GM11168 (cell line): ENCODE data around the gene SLITRK1.

ENCODE experiments used
- in situ Hi-C: fragments of 300-500 bp; cut with MboI; formaldehyde crosslinking; loops from one replicate; pipeline ENCODE4 v1.12.0; 2022; ENCODE audit warnings: low sequenced_read_pairs; ENCODE audit not compliant: unreplicated experiment

SLITRK1 gene

GRCh38 chr13:83881917-83882605, at the start of gene SLITRK1:
Gene SLITRK1, minus strand, starts transcription at chr13:83882474. Its CDS starts 967 bp downstream, at chr13:83881507.
- in situ Hi-C loops = no loop called here

DNA sequence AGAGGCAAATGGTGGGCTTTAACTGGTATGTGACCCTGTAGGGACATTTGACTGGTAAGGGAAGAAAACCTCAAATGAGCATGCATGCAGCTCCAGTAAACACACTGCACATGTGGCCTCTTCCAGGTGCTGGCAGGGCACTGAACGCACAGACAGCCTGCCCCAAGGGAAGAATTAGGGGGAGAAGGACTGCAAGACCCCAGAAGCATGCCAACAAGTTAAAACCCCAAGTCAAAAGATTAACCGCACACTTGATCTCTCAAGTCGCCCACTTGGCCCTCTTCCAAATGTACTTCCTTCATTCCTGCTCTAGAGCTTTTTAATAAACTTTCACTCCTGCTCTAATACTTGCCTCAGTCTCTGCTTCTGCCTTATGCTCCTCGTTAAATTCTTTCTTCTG, 46.9 kb upstream of the SLITRK1 start:
- in situ Hi-C loops = no loop called here

GRCh38 chr13:83919775-83920174, 37.5 kb upstream of the SLITRK1 start:
- in situ Hi-C loops = no loop called here

DNA sequence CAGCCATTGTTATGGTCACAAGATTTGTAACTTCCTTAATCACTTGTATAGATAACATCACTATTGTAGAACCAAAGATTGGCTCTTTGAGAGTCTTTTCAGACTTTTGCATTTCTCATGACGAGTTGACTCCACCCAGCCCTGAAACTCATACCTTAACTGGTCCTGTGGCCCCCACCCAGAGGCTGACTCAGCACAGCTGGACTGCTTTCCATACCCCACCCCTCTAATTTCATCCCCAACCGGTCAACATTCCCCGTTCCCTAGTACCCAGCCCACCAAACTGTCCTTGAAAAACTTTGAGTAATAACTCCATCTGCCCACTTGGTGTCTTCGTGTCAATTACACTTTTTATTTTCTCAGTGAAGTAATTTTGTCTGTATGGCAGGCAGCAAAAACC, 32.1 kb upstream of the SLITRK1 start:
- in situ Hi-C loops = no loop called here

DNA sequence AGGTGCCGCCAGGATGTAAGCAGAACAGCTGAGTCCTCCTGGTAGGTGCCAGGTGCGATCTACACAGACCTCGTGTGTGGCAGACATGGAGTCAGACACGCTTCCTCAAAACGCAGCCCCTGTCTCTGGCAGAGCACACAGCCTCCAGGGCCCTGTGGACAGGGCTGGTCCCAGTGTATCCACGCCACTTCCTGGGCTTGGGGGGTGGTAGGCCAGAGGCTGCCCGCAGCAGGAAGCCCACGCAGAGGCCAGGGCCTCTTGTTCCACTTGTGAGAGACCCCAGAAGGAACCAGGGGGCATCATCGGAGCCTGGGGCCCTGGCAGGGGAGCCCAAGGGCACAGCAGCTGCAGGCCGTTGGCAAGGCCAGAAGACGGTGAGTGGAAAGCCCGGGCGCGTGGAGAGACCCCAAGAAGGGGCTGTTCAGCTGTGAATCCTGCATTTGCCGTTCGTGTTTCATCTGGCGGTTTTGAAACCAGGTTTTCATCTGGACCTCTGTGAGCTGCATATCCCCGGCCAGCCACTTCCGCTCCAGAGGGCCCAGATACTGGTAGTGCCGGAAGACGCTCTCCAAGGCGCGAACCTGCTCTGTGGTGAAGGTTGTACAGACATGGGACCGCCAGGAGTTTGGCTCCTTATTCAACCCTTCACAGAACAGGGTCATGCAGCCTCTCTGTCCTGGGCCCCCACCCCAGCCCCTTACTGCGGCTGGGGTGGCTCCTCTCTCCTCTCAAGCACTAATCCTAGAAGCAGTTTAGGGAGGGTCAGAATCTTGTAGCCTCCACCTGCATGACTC, 25.1 kb upstream of the SLITRK1 start:
- in situ Hi-C loops = no loop called here

GRCh38 chr13:83906240-83906820, 24.1 kb upstream of the SLITRK1 start:
- in situ Hi-C loops = no loop called here

DNA sequence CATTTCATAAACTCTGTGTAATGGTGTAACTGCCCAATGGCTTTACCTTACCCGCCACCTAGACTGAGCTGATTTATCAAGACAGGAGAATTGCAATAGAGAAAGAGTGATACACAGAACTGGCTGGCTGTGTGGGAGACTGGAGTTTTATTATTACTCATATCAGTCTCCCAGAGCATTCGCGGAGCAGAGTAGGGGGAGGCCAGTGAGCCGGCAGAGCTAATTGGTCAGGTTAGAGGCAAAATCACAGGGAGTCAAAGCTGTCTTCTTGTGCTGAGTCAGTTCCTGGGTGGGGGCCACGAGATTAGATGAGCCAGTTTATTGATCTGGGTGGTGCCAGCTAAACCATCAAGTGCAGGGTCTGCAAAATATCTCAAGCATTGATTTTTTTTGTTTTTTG, 23.4 kb upstream of the SLITRK1 start:
- in situ Hi-C loops = no loop called here

- in situ Hi-C loops = no loop called here
Observed at GRCh38 chr13:83895994-83896580, 13.8 kb upstream of the SLITRK1 start.

GRCh38 chr13:83890358-83890757, 8.1 kb upstream of the SLITRK1 start:
- in situ Hi-C loops = no loop called here

DNA sequence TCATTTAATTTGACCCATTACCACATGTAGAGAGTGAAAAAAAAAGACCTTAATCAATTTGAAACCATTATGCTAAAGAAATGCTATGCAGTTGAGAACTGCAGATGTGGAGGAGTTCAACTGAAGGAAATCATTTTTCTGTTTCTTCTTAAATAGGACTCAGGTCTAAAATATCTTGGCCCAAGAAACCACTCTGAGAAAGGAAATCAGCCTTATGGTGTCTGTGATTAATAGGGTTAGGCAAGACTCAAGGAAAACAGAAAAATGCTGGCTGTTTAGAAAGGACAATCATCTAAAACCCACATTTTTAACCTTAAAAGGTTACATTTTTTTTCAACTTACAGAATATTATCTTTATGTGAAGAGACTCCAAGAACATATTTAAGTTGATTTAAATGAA, 1.9 kb upstream of the SLITRK1 start:
- in situ Hi-C loops = no loop called here

GRCh38 chr13:83883061-83883523, 818 bp upstream of the SLITRK1 start:
- in situ Hi-C loops = no loop called here

GRCh38 chr13:83882606-83882959, 309 bp upstream of the SLITRK1 start:
- in situ Hi-C loops = no loop called here

- in situ Hi-C loops = no loop called here
Observed at GRCh38 chr13:83881140-83881684, 1.1 kb downstream of the SLITRK1 start.

GRCh38 chr13:83880275-83881139, 1.8 kb downstream of the SLITRK1 start:
- in situ Hi-C loops = no loop called here

DNA sequence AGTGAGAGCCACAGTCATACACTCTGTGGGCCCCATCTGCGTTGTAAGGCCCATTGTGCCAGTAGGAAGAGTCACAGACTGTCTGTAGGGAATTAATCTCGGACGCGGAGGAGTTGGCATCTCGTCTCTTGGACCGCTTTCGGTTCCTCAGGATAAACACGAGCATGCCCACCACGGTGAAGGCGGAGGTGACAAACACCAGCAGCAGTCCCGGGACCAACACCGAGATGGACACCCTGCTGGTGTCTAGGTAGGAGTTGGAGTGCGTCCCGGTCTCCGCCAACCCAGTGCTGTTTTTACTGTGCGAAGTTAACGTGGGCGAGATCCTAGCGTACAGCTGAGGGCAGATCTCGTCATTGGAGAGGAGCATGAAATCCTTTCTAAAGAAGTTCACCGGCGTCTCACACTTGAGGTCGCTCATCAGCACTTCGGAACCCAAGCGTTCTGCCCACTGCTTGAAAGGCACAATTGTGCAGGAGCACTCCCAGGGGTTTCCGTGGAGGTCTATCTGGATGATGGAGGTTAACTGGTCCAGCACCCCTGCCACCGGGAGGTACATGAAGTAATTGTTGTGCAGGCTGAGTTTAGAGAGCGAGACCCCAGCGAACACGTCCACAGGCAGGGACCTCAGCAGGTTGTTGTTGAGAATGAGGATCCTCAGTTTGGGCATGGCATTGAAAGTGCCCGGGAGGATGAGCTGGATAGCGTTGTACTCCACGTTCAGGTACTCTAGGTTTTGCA, 2.7 kb downstream of the SLITRK1 start:
- in situ Hi-C loops = no loop called here

DNA sequence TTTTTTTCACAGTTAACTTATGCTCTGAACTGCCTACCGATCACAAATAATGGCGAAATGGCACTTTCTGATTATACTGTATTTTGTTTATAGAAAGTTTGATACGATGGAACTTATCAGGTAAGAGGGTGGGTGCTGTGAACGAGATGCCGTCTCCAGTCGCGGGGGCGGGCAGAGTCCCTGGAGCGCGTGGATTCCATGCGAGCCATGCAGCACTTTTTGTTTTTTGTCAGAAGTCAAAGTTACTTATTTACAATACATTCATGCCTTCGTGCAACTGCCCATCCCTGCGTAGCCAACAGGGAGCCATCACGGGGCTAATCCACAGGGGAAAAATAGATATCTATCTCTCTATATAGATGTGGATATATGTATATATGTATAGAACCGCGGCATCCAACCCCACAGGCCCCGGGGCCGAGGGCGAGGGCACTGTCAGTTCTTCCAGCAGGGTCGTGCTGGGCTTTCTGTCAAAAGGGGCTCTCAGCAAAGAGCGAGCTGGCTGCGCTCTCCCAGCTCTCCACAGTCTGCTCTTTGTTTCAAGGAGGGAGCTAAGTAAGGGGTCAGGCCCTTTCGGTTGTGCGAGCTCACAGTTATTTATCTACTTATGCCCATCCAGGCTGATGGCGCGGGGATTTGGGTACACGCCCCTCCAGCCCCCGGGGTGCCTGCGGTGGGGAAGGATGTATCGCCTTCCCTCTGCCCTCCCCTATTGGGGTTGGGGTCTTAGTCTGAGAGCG, 3.4 kb downstream of the SLITRK1 start:
- in situ Hi-C loops = no loop called here

GRCh38 chr13:83877651-83878355, 4.5 kb downstream of the SLITRK1 start:
- in situ Hi-C loops = no loop called here

- in situ Hi-C loops = no loop called here
Observed at GRCh38 chr13:83876546-83876945, 5.7 kb downstream of the SLITRK1 start.
